ENCODE measurements around the gene SETBP1.

DNA sequence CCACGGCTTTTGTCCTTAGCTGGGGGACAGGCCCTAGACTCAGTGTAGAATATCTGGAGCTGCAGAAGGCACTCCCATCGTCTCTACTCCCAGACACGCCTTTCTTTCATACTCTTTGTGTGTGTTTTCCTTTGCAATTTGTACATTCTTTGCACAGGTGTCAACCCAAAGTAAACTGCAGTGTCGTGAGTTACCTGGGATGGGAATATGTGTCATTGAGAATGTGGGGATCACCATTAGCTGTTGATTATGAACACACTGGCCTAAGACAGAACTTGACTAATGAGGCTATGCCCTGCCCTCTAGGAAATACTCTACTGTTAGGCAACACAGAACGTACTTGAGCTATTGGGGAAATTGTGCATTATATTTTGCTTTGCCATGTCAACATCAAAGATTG, 233.3 kb downstream of the SETBP1 start:
- TF ChIP-seq, protein P1, sequence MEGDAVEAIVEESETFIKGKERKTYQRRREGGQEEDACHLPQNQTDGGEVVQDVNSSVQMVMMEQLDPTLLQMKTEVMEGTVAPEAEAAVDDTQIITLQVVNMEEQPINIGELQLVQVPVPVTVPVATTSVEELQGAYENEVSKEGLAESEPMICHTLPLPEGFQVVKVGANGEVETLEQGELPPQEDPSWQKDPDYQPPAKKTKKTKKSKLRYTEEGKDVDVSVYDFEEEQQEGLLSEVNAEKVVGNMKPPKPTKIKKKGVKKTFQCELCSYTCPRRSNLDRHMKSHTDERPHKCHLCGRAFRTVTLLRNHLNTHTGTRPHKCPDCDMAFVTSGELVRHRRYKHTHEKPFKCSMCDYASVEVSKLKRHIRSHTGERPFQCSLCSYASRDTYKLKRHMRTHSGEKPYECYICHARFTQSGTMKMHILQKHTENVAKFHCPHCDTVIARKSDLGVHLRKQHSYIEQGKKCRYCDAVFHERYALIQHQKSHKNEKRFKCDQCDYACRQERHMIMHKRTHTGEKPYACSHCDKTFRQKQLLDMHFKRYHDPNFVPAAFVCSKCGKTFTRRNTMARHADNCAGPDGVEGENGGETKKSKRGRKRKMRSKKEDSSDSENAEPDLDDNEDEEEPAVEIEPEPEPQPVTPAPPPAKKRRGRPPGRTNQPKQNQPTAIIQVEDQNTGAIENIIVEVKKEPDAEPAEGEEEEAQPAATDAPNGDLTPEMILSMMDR (IDR thresholded peaks at IDR 0.05) = no peak
- no peak for TF ChIP-seq EZH2phosphoT487 (IDR thresholded peaks at IDR 0.05)
- no peak for TF ChIP-seq EZH2 (IDR thresholded peaks at IDR 0.05)

All from neural progenitor cell (in vitro differentiated cells).